HG02981 (cell line): ENCODE data around the gene ABLIM1.
"Not testable (repeated sequence)": the region's sequence is repeated elsewhere in the genome, so short reads cannot be mapped to it uniquely, and the experiment has no call there.

Experiments used
- ATAC-seq: cut with Tn5 transposase; IDR thresholded peaks from one replicate; pipeline ENCODE4 v1.9.1; 2021; ENCODE audit warnings: mild to moderate bottlenecking, moderate library complexity; ENCODE audit not compliant: unreplicated experiment

The ABLIM1 gene

DNA sequence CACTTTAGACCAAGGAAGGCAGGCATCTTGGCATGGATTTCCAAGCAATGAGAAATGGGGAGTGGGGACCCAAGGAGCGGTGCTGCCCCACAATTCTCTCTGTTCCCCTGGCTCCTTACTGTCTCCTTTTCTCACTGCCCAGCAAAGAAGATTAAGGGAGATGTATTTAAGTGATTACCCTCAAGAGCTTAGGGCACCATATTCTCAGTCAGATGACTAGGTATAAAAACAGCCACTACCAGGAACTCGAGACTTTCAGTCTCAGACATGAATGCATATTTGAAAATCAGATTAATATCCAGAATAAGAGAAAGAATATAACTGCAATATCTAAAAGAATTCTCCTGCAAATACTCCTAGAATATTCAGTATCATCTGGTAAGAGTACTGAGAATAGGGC lies at the start of gene ABLIM1:
ABLIM1 (minus strand) TSS at position 101 of the 400 bp plus-strand sequence; CDS start at position 26, 75 bp downstream.
- ATAC-seq: no peak

DNA sequence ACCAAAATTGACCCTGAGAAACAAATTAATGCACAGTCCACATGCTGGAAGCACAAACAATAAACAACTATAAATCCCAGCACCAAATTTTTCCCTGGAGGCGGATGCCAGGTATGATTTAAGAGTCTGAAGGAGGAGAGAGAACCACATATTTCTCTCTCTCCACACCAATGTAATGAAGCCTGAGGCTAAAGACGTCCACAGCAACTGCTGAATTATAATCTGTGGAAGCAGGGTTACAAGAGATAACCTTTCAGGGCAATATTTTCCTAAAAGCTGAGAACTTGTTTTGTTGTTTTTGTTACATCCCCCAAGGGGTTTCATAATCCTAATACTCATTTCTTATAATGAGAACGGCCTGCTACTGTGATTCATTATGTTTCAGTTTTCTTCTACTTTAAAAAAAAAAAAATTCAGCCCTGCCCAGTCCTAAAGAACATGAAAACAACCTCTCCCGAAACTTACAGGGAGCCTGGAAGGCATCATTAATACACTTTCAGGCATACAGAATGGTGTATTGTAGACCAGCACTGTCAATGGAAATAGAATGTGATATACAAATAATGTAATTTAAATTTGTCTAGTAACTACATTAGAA lies 48.5 kb upstream of the ABLIM1 start:
- no peak for ATAC-seq

DNA sequence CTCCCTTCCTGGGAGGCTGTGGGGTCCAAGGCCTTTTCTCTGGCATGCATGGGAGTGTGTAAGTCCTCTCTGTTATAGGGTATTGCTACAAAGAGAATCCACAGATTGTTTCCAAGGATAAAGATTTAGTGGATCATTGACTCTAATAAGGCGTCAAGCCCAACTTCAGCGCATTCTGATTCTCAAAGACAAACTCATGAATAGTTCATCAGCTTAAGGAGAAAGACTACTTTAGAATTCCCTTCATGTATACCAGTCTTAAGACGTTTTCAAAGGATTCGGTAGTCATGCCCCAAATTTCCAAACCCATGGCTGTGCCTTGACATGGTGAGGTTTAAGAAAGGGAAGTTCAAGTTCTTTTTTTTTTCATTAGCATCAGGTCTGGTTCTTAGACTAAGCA lies 46.6 kb upstream of the ABLIM1 start:
- ATAC-seq: no peak

DNA sequence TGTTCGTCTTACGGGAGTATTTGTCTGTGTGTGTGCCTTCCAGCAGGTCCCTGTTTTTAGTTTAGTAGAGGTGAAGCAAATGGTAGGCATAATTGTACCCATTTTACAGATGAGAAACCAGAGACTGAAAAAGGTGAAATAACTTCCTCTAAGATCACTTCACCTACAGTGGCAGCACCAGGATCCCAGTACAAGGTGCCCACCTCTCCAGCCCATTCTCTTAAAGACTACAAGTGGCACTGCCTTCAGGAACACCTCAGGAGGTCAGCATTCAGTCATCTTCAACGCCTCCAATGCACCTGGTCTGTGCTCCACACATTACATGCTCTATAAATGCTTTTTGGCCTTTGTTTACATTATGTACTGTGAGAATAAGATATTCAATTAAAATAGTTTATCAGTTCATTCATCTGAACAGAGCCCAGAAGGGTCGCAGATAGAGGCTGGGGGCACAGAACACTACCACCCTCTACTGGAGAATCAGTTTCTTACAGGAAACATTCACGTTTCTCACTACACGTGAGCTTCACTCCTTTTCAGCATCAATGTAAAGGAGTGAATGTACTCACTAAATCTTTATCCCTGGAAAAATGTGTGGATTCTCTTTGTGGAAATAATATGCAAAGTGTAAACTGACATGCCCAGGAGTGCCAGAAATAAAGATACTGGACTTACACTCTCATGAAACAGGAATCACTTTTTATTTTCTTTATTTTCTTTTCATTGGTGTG lies 45.5 kb upstream of the ABLIM1 start:
- no peak for ATAC-seq

DNA sequence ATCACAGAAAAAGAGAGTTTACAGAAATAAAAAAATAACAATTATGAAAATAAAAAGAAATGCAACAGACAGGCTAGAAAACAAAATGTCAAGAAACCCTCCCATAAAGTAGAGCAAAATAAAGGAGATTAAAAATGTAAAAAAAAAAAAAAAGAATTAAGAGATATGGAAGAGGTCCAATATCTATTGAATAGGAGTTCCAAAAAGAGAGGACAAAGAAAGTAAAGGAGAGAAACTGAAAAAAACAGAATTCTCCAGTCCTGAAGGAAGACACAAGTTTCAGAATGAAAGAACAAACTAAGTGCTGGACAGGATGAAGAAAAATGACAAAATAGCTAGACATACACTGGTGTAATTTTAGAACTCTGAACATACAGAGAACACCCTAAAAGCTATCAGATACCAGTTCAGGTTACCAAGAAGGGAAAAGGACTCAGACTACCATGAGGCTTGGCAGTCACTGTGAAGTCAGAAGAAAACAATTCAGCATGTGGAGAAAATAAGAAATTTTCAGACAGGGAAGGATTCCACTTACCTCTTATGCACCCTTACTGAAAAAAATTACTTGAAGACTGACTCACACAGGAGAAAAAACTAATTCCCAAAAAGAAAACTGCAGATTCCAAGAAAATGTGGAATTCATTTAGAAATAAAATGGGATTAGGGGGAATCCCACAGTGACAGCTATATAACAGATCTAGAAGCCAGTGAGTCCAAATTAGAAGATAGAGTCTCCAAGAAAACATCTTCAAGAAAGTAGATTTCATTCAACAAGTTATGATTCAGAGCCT lies 40.4 kb upstream of the ABLIM1 start:
- ATAC-seq: no peak

DNA sequence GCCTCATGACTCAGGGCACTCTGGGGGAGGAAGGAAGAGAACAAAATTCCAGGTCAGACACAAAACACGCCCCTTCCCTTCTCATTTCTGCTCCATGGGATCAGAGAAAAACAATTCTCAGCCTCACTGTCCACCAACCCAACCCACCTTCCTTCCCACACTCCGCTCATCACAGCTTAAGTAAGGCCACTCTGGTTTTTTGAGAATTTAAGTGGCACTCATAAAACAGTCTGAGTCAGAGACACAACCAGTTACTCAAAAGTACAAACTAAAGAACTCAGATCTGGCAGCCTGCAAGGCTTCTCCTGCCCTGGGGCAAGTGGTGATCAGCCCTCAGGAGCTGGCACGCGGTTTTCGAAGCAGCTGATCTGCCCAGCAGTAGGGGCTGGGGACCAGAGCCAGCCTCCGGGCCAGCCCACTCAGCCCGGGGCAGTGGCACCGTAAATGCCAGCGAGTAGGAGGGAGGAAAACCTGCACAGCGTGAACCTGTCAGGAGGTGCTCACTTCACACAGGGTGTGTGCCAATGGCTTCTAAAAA lies 39.1 kb upstream of the ABLIM1 start:
- ATAC-seq: no peak

DNA sequence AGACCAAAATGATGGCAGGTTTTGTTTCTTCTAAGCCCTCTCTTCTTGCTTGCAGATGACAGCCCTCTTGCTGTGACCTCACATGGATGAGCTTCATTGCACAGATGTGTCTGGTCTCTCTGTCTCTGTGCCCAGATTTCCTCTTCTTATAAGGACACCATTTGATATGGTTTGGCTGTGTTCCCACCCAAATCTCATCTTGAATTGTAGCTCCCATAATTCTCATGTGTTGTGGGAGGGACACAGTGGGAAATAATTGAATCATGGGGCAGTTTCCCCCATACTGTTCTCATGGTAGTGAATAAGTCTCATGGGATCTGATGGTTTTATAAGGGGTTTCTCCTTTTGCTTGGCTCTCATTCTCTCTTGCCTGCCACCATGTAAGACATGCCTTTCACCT lies 38.2 kb upstream of the ABLIM1 start:
- ATAC-seq: not testable (repeated sequence)

DNA sequence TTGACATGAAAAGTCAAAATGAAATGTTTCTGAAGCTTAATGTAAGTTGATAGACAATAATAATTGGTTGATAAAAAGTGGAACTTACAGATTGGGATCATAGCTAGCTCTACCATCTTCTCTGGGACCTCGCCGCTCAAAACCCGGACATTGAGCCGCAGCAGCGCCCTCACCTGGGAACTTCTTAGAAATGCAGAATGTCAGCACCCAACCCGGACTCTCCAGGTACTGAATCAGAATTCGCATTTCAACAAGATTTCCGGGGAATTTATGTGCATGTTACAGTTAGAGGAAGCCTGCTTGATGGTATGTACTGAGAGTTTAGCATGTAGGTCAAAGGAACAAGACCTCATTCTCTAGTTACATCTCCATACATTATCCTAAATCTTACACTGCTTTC lies 36.7 kb upstream of the ABLIM1 start:
- ATAC-seq: no peak

DNA sequence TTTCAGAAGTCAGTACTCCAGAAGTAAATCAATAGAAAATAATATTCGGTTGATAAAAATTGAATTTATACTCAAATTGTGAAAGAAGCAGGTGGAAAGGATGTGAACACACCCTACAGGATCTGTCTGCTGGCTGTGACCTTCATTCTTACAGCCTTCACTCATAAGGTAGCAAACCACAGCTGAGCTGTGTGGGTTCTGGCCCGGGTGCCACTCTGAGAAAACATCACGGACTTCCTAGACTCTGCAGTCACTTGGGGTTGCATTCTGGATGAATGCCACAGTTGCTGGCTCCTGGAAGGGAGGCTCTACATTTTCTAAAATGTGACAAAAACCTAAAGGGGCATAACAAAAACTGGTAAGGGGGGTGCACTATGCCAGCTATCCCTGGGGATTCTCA lies 36.0 kb upstream of the ABLIM1 start:
- ATAC-seq: no peak

DNA sequence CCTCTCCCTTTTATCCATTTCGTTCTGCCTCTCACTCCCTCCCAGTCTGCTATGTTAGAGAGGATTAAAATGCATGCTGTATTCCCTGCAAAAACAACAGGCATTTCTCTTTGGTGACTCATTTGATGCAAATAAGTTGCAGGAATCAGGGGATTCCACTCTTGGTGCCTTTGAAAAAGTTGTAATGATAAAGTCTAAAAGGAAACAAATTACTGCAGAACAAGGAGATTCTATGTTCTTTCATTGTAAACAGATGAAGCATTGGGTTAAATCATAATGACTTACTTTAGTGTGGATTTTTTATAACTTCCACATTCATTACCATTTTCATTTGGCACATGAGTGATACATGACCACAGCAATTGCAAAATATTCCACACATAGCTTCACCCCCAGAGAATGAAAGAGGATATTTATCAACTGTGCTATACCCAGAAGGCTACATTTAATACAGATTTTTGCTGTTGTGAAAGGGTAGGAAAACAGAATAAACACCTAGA lies 33.4 kb upstream of the ABLIM1 start:
- ATAC-seq: no peak

DNA sequence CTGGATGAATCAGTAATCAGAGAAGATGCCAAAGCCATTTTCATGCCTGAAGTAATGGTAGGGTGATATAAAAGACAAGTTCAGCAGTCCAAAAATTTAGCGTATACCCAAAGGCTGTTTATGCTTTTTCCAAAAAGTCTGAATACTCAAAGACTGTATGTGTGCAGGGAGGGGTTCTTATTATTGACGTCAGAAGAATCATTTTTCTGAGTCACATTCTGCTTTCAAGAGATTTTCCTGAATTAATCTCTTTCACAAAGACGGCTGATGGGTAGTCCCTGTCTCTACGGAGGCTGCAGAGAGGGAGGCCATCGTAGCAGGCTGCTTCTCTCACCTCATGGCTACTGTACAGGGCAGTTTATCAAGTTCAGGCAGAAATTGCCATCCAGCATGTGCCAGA lies 30.7 kb upstream of the ABLIM1 start:
- no peak for ATAC-seq

DNA sequence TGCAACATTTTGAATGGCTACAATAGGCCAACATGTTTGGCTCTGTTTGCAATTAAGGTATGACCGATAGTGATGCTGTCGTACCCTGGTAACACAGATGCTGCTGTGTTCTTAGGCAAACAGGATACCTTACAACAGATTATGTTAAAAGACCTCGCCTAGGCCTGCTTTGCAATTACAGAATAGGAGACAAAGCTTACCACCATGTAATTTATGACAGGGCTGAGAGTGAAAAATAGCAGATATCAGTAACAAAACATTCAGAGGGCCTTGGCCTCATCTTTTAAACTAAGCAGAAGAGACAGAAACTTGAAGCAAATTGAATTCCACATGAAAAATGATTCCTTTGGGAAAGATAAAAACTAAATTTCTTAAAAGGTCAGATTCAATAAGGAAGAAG lies 29.4 kb upstream of the ABLIM1 start:
- no peak for ATAC-seq

DNA sequence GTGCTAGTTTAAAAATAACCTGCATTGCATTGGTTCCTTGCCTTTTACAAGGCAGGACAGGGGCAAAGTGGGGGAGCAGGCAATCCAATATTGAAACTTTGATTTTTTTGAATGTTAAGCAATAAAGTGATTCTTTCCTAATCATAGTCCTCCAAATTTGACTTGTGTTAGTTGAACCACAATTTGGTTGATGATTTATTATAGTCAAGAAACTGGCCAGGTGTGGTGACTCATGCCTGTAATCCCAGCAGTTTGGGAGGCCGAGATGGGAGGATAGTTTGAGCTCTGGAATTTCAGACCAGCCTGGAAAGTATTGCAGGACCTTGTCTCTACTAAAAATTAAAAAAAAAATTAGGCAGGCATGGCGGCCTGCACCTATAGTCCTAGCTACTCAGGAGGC lies 27.9 kb upstream of the ABLIM1 start:
- no peak for ATAC-seq

DNA sequence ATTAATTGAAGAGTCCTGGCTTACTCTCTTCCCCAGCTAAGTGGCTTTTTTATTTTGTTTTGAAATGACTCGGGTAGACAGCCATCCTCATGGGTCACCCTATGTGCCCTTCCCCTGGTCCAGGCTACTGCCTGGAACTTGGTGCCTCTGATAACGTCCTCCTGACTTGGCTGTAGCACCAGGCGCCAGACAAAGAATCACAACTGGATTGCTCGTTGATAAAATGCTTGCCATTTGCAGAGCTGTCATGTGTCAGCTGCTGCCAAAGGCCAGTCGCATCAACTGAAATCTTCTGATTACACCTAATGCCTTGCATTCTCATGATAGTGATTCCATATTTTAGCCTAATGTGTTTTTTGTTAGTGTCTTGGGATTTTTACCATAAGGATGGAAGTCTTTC lies 27.4 kb upstream of the ABLIM1 start:
- ATAC-seq: no peak

DNA sequence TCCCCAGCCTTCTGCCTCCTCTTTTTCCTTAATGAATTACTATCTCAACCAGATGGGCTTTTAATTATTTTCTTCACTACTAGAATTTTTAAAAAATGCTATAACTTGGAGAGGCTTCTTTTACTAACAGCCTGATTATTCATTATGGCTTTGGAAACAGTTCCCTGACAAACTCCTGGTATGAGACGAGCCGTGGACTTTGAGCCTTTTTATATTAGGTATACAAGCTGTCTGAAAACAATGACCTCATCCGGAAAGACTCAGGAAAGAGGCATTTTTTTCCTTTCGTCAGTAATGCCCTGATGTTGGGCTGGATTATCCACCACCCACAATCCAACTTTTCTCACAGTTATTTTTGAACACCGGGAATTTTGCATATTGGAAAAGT lies 26.7 kb upstream of the ABLIM1 start:
- no peak for ATAC-seq

DNA sequence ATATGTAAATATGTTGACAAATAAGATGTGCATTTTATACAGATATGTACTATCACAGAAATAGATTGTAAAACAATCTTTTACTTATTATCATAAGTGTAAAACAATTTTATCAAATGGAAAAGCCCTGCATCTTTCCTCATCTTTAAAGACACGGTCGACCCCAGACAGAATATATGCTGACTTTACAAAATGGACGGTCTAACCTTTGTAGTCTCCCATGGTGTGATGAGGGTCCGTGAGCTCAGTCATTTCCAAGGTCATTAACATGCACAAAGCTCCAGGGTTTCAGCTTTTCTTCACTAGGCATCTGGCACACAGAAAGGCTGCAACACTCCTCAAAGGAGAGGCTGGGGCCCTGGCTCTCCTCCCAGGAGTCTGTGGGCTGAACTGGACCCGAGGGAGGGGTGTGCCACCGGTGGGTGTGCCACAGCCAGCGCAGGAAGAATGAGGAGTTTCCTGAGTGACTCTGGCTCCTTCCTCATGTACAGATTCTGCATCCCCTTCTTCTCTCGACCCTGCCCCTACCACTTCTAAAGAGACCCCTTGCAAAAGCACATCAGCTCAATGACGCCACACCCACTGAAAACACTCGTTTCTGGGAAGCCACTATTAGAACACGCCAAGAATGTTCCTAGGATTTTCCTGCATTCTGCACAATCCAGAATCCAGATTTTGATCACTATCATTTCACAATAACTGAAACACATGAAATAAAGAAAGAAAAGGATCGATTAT lies 26.2 kb upstream of the ABLIM1 start:
- no peak for ATAC-seq

DNA sequence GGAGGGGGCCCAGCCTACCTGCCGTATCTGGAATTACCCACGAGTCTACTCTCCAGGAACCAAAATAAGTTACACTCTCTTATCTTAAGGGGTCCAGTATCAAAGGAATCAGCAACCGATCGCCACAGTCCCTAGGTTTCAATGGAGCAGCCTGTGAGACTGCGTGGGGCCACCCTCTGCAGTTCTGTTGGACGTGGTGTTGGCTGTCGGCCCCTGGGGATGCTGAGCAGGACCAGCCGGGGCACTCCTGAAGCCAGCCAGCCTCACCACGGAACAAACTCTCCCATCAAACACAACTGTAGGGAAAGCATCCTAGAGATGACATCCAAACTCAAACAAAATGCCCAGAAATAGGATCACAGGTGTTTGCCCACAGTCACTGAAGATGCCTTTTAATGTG lies 25.5 kb upstream of the ABLIM1 start:
- ATAC-seq: no peak

DNA sequence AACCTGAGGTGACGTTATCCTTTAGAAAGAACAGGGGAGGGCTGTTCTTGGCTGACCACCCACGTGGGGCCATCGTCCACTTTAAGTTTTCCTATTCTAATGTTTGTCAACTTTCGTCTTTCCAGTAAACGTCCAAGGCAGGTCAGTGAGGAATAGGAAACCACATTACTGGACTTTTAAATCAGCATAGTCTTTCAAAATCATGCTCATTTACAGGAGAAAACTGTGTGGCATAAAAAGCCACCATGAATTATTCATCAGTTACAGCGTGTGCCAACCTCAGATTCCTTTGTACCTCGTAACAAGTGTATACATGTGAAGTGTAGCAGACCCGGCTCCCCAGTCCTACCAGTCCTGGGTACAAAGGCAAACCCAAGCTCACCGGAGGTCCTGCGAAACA lies 25.1 kb upstream of the ABLIM1 start:
- no peak for ATAC-seq

DNA sequence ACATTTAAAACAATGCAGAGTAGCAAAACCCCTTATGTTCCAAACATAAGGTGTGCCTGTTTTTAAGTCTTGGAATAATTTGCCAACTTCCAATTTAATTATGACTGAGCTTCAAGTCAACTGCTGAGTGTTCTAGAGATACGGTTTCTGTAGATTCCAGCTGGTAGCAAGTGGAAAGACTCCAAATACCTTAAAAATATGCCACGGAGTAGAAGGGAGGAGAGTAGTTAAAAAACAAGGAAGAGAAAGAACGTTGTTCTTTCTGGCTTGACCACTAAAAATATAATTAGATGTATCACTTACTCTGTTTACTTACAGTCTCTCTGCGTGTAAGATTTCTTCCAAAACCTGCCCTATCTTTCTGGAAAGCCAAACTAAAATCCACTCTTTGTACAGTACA lies 24.5 kb upstream of the ABLIM1 start:
- ATAC-seq: no peak

DNA sequence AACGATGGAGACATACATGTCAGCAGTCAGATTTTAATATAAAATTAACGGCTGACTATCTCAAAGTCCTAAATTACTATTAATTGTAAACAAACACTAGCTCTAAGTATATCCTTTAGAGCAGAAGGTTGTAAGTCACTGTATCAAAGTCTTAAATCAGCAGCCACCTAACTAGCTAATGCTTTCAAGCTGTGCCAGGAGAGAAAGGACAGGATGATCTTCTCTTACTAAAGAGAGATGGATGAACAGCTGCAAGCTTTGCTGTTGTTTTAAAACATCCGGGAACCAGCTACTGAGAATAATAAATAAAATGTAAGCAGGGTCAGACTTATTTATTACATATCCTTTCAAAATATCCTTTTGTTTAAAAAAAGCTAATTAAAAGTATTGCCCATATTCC lies 24.0 kb upstream of the ABLIM1 start:
- ATAC-seq: no peak

DNA sequence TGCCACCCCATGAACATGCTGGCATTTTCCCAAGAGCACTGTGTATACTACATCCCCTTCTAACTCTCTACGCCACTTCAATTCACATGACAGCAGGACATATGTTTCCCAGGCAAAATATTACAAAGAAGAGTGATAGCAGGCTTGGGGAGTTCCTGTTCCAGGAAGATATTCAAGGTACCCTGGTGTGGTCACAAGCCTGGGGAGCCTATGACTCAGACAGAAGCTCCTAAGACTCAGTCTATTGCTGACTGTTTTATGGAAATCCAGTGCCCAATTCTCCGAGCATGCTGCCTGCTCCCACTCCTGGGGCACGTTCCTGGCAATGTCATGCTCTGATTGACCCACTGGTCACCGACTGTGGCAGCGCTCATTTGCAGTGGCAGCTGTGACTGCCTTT lies 23.5 kb upstream of the ABLIM1 start:
- no peak for ATAC-seq
